Caco-2 (cell line): ENCODE data around the gene PAIP2B. TPM values are rescaled to one million over a fixed set of nuclear protein-coding genes. Genes with fewer than 3 reads are reported as not detected.

Experiments used
- BruUV-seq: library from RNA; stranded (reverse); fragments of 400-500 nt; replicated peaks from 2 replicates; lab custom pipeline; 2021; lab: Mats Ljungman, UMichigan
- CTCF ChIA-PET: fragments of 300-600 bp; sonication (Branson Sonifier 250); formaldehyde crosslinking; loops from one replicate; lab custom pipeline; 2022; ENCODE audit warnings: antibody characterized with exemption; lab: Charles Lee
- POLR2A ChIA-PET: fragments of 300-600 bp; sonication (Branson Sonifier 250); formaldehyde crosslinking; loops from one replicate; lab custom pipeline; 2022; ENCODE audit warnings: antibody characterized with exemption; lab: Charles Lee
- DNase-seq, 2 experiments: peaks; one replicate each; pipeline versions ENCODE4 v3.0.0 to v3.0.0-alpha.2; 2020 to 2022
- H3K27me3 ChIP-seq: replicated peaks from 2 replicates; pipeline ENCODE4 v1.6.0; 2011; ENCODE audit warnings: low read length; ENCODE audit not compliant: control insufficient read depth, insufficient read depth
- H3K36me3 ChIP-seq: 2 replicates; pipeline ENCODE4 v1.5.1; 2011; ENCODE audit warnings: low read length; ENCODE audit not compliant: control insufficient read depth, insufficient read depth
- H3K4me1 ChIP-seq: fragments of 250-450 bp; sonication (Bioruptor Pico); 2 replicates; pipeline ENCODE4 v1.5.1; 2020; ENCODE audit warnings: mild to moderate bottlenecking
- H3K4me3 ChIP-seq: 2 replicates; pipeline ENCODE4 v1.5.1; 2011; ENCODE audit warnings: low read depth, mild to moderate bottlenecking, control low read depth, low read length
- H3K9me3 ChIP-seq: fragments of 250-450 bp; sonication (Bioruptor Pico); 2 replicates; pipeline ENCODE4 v1.5.1; 2020; ENCODE audit warnings: mild to moderate bottlenecking, moderate library complexity
- H3K27ac Mint-ChIP-seq: one replicate; pipeline ENCODE4 v1.8.0; 2022; ENCODE audit warnings: mixed read lengths; ENCODE audit not compliant: unreplicated experiment
- H3K27me3 Mint-ChIP-seq: one replicate; pipeline ENCODE4 v1.8.0; 2022; ENCODE audit warnings: mixed read lengths; ENCODE audit not compliant: insufficient read depth, unreplicated experiment
- H3K36me3 Mint-ChIP-seq: one replicate; pipeline ENCODE4 v1.8.0; 2022; ENCODE audit warnings: mild to moderate bottlenecking, mixed read lengths; ENCODE audit not compliant: insufficient read depth, unreplicated experiment
- H3K4me1 Mint-ChIP-seq: one replicate; pipeline ENCODE4 v1.8.0; 2022; ENCODE audit warnings: low read depth, mixed read lengths; ENCODE audit not compliant: unreplicated experiment
- H3K4me3 Mint-ChIP-seq: one replicate; pipeline ENCODE4 v1.8.0; 2022; ENCODE audit warnings: mild to moderate bottlenecking, moderate library complexity, mixed read lengths; ENCODE audit not compliant: unreplicated experiment
- H3K9me3 Mint-ChIP-seq: one replicate; pipeline ENCODE4 v1.8.0; 2022; ENCODE audit warnings: mixed read lengths; ENCODE audit not compliant: unreplicated experiment
- CTCF ChIP-seq, 2 experiments: fragments of 200-600 bp in 1 of 2; IDR thresholded peaks; 1 replicate in 1 of 2; 2 replicates in 1 of 2; pipeline versions ENCODE4 v1.5.1 to v1.8.0; 2011 to 2022; ENCODE audit warnings: antibody characterized with exemption in 1 of 2, control low read depth in 1 of 2, inconsistent platforms in 1 of 2, low read depth in 1 of 2, low read length in 1 of 2, mild to moderate bottlenecking in 1 of 2, moderate library complexity in 1 of 2; ENCODE audit not compliant: insufficient read depth in 1 of 2, severe bottlenecking in 1 of 2, unreplicated experiment in 1 of 2
- intact Hi-C: fragments of 100-400 bp; cut with micrococcal nuclease; formaldehyde crosslinking; loops from one replicate; pipeline ENCODE4 v1.10.0; 2022; ENCODE audit not compliant: unreplicated experiment
- total RNA-seq: library from RNA; stranded (reverse); gene quantifications from 2 replicates; pipeline ENCODE4 v1.2.3, GENCODE V29; 2022

PAIP2B gene
- total RNA-seq, 1 experiment from 2014 or later, result 9.9 TPM

GRCh38 chr2:71156573-71156972 is 70.3 kb downstream of the PAIP2B start:
- no TSS peak for BruUV-seq
- ChIA-PET POLR2A (interaction anchor here (0.5 kb wide), 1 partner anchor 88 kb away, joined by 4 read pairs; the partner anchor contains the start of gene NAGK), CTCF (interaction anchor here (1.1 to 1.5 kb wide), 3 partner anchors 34 to 133 kb away, joined by 3 to 4 read pairs (median 3); no protein-coding TSS in a partner anchor)
- no peak for DNase-seq
- Mint-ChIP-seq H3K4me3 (no peak overlapping the region), H3K4me1 (peaks cover 15% of the 10 kb centered on the region), H3K9me3 (no peaks in the 10 kb centered on the region), H3K27me3 (peaks cover 3% of the 10 kb centered on the region), H3K36me3 (no peaks in the 10 kb centered on the region), H3K27ac (no peak overlapping the region)
- Histone ChIP-seq H3K9me3 (no peaks in the 10 kb centered on the region), H3K27me3 (no peaks in the 10 kb centered on the region), H3K36me3 (no peaks in the 10 kb centered on the region), H3K4me1 (peaks cover 10% of the 10 kb centered on the region; the same call in 1 of the 2 replicates), H3K4me3 (no peak overlapping the region)
- intact Hi-C loops, result no loop called here
- TF ChIP-seq CTCF (IDR thresholded peaks at IDR 0.05; ENCODE audit: insufficient read depth in 1 of 2, low read depth in 1 of 2, low read length in 1 of 2, severe bottlenecking in 1 of 2, unreplicated experiment in 1 of 2), result no peak

GRCh38 chr2:71155846-71156245 is 71.1 kb downstream of the PAIP2B start:
- BruUV-seq, result no TSS peak
- Histone ChIP-seq H3K4me3 (no peak overlapping the region), H3K27me3 (no peaks in the 10 kb centered on the region), H3K9me3 (no peaks in the 10 kb centered on the region), H3K36me3 (no peaks in the 10 kb centered on the region), H3K4me1 (peaks cover 10% of the 10 kb centered on the region; the same call in 1 of the 2 replicates)
- Mint-ChIP-seq H3K9me3 (no peaks in the 10 kb centered on the region), H3K36me3 (no peaks in the 10 kb centered on the region), H3K4me1 (peaks cover 15% of the 10 kb centered on the region), H3K27me3 (peaks cover 3% of the 10 kb centered on the region), H3K4me3 (no peak overlapping the region), H3K27ac (no peak overlapping the region)
- POLR2A ChIA-PET, result no interaction called here
- intact Hi-C loops, result loop anchor here (1.0 kb wide), 1 partner anchor 56 kb away; no protein-coding TSS in a partner anchor
- no peak for TF ChIP-seq CTCF (IDR thresholded peaks at IDR 0.05; ENCODE audit: insufficient read depth in 1 of 2, low read depth in 1 of 2, low read length in 1 of 2, severe bottlenecking in 1 of 2, unreplicated experiment in 1 of 2)
- DNase-seq, result no peak
- CTCF ChIA-PET, result interaction anchor here (0.9 to 1.5 kb wide), 3 partner anchors 35 to 144 kb away, joined by 3 to 6 read pairs (median 4); no protein-coding TSS in a partner anchor

GRCh38 chr2:71154798-71155197 is 72.1 kb downstream of the PAIP2B start:
- Mint-ChIP-seq H3K9me3 (no peaks in the 10 kb centered on the region), H3K36me3 (peaks cover 8% of the 10 kb centered on the region), H3K27me3 (peaks cover 3% of the 10 kb centered on the region), H3K4me3 (no peak overlapping the region), H3K4me1 (peaks cover 14% of the 10 kb centered on the region), H3K27ac (no peak overlapping the region)
- intact Hi-C loops, result loop anchor here (1.0 kb wide), 1 partner anchor 54 kb away; no protein-coding TSS in a partner anchor
- no TSS peak for BruUV-seq
- H3K36me3 ChIP-seq, result no peaks in the 10 kb centered on the region
- peaks cover 10% of the 10 kb centered on the region; the same call in 1 of the 2 replicates for H3K4me1 ChIP-seq
- ChIA-PET CTCF (interaction anchor here (0.7 to 1.4 kb wide), 6 partner anchors 21 to 177 kb away, joined by 3 to 20 read pairs (median 4); partner anchors contain the start of genes NAGK and ZNF638), POLR2A (no interaction called here)
- peak; percentile 35 to 52 for TF ChIP-seq CTCF (IDR thresholded peaks at IDR 0.05; ENCODE audit: insufficient read depth in 1 of 2, low read depth in 1 of 2, low read length in 1 of 2, severe bottlenecking in 1 of 2, unreplicated experiment in 1 of 2)
- DNase-seq, result peak; percentile 53 to 67
- H3K4me3 ChIP-seq, result no peak overlapping the region
- H3K27me3 ChIP-seq, result no peaks in the 10 kb centered on the region
- no peaks in the 10 kb centered on the region for H3K9me3 ChIP-seq
